Measurements from ENCODE around the gene TRMT5.

The TRMT5 gene

GRCh38 chr14:60946773-60947172 lies 34.1 kb downstream of the TRMT5 start:
- no peaks in the 10 kb centered on the region for H3K27me3 Mint-ChIP-seq (ENCODE audit: low read depth)
- peaks cover 13% of the 10 kb centered on the region for H3K36me3 Mint-ChIP-seq (ENCODE audit: low read depth)
- H3K4me3 Mint-ChIP-seq, result no peak overlapping the region
- H3K9me3 Mint-ChIP-seq, result no peaks in the 10 kb centered on the region
- peaks cover 10% of the 10 kb centered on the region for H3K4me1 Mint-ChIP-seq (ENCODE audit: low read depth)
- H3K27ac Mint-ChIP-seq, result no peak overlapping the region
- no peak for DNase-seq (ENCODE audit: low spot score)

- H3K36me3 Mint-ChIP-seq (ENCODE audit: low read depth), result peaks cover 13% of the 10 kb centered on the region
- peaks cover 10% of the 10 kb centered on the region for H3K4me1 Mint-ChIP-seq (ENCODE audit: low read depth)
- peak overlapping the region; percentile 9 for H3K27ac Mint-ChIP-seq
- H3K4me3 Mint-ChIP-seq, result no peak overlapping the region
- no peaks in the 10 kb centered on the region for H3K9me3 Mint-ChIP-seq
- H3K27me3 Mint-ChIP-seq (ENCODE audit: low read depth), result no peaks in the 10 kb centered on the region
- no peak for DNase-seq (ENCODE audit: low spot score)
Measured at GRCh38 chr14:60945984-60946383, 34.9 kb downstream of the TRMT5 start.

DNA sequence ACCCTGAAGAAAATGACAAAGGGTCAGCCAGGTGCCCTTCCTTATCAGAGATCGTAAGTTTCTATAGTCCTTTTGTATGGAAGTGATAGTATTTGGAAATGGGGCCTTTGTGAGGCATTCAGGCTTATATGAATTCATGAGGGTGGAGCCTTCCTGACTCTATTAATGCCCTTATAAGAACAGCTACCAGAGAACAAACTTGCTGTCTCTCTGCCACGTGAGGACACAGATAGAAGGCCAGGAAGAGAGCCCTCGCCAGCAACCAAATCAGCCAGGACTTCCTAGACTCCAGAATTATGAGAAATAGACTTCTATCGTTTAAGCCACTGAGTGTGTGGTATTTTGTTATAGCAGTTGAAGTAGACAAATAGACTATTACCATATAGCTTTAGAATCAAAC lies 36.7 kb downstream of the TRMT5 start:
- no peak overlapping the region for H3K4me3 Mint-ChIP-seq
- H3K27ac Mint-ChIP-seq, result no peak overlapping the region
- no peak for DNase-seq (ENCODE audit: low spot score)
- peaks cover 10% of the 10 kb centered on the region for H3K4me1 Mint-ChIP-seq (ENCODE audit: low read depth)
- H3K36me3 Mint-ChIP-seq (ENCODE audit: low read depth), result peaks cover 10% of the 10 kb centered on the region
- H3K27me3 Mint-ChIP-seq (ENCODE audit: low read depth), result no peaks in the 10 kb centered on the region
- H3K9me3 Mint-ChIP-seq, result peaks cover 3% of the 10 kb centered on the region

DNA sequence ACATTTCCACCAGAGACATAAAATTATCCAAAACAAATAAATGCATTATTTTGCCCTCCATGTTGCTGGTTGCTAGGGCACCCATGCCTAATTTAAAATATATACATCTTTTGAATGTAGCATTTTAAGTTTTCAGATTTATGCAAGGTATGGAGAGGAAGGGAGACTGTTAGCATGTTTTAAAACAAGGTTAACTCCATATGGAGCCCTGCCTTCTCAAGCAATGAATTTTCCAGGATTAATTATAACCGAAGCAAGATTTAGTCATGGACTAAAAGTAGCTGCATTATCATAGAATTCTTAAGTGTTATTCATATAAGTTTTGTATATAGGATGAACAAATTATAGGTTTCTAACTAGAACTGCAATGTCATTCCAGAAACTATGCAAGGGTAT lies 37.2 kb downstream of the TRMT5 start:
- Mint-ChIP-seq H3K36me3 (ENCODE audit: low read depth) (peaks cover 12% of the 10 kb centered on the region), H3K27me3 (ENCODE audit: low read depth) (no peaks in the 10 kb centered on the region), H3K9me3 (peaks cover 9% of the 10 kb centered on the region), H3K4me1 (ENCODE audit: low read depth) (peaks cover 10% of the 10 kb centered on the region), H3K27ac (no peak overlapping the region), H3K4me3 (no peak overlapping the region)
- DNase-seq (ENCODE audit: low spot score), result no peak

GRCh38 chr14:60935319-60935718 lies 45.6 kb downstream of the TRMT5 start:
- Mint-ChIP-seq H3K36me3 (ENCODE audit: low read depth) (peaks cover 2% of the 10 kb centered on the region), H3K27ac (no peak overlapping the region), H3K9me3 (peaks cover 14% of the 10 kb centered on the region), H3K4me1 (ENCODE audit: low read depth) (peaks cover 3% of the 10 kb centered on the region), H3K4me3 (no peak overlapping the region), H3K27me3 (ENCODE audit: low read depth) (no peaks in the 10 kb centered on the region)
- no peak for DNase-seq (ENCODE audit: low spot score)

DNA sequence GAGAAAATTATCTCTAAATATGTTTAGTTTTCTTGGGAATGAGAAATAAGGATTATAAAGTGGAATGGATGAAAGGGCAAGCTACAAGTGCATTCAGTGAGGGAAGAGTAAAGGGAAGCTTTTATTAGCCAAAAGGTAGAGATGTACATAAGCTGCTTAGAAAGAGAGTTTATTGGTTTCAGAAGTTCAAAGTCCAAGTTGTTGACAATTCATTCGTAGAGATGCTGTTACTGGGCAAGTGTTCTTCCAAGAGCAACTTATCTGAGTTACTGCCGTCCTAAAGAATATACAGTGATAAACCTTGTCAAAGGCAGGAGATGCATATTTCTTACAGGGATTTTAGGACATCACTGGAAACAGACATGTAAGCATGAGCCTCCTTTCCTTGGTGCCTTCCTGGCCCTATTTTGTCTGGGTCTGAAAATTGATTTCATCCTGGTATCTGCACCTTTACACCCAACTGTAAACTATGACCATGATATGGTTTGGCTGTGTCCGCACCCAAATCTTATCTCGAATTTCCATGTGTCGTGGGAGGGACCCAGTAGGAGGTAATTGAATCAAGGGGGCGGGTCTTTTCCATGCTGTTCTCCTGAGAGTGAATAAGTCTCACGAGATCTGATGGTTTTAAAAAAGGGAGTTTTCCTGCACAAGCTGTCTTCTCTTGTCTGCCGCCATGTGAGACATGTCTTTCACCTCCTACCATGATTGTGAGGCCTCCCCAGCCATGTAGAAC lies 46.8 kb downstream of the TRMT5 start:
- Mint-ChIP-seq H3K4me1 (ENCODE audit: low read depth) (peaks cover 3% of the 10 kb centered on the region), H3K36me3 (ENCODE audit: low read depth) (peaks cover 1% of the 10 kb centered on the region)
- no peak for DNase-seq (ENCODE audit: low spot score)

DNA sequence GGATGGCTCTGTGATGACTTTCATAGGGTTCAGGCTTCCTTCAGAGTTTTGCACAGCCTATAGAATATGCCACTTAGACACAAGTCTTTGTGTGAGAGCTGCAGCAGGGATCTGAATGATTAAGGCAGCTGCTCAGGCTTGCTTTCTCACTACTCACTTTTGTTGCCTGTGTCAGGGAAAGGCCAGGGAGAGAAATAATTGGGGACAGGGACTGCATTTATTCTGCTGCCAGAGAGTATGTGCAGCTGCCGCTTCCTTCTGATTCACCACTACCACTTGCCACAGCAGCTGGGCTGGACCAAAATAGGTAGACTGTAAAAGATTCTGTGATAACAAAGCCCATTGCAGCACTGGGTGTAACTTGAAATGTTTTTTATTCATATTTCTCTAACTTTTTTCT lies 49.7 kb downstream of the TRMT5 start:
- no peak overlapping the region for H3K27ac Mint-ChIP-seq
- DNase-seq (ENCODE audit: low spot score), result no peak
- H3K36me3 Mint-ChIP-seq (ENCODE audit: low read depth), result no peaks in the 10 kb centered on the region
- no peaks in the 10 kb centered on the region for H3K9me3 Mint-ChIP-seq
- H3K4me3 Mint-ChIP-seq, result no peak overlapping the region
- H3K4me1 Mint-ChIP-seq (ENCODE audit: low read depth), result peaks cover 3% of the 10 kb centered on the region
- H3K27me3 Mint-ChIP-seq (ENCODE audit: low read depth), result no peaks in the 10 kb centered on the region

More for the DNA sequence above, 46.8 kb downstream of the TRMT5 start:
- Mint-ChIP-seq H3K4me3 (no peak overlapping the region), H3K27ac (no peak overlapping the region), H3K27me3 (ENCODE audit: low read depth) (no peaks in the 10 kb centered on the region), H3K9me3 (peaks cover 9% of the 10 kb centered on the region)

GRCh38 chr14:60926002-60926401 lies 54.9 kb downstream of the TRMT5 start:
- H3K27me3 Mint-ChIP-seq (ENCODE audit: low read depth), result no peaks in the 10 kb centered on the region
- H3K9me3 Mint-ChIP-seq, result no peaks in the 10 kb centered on the region
- DNase-seq (ENCODE audit: low spot score), result no peak
- H3K36me3 Mint-ChIP-seq (ENCODE audit: low read depth), result no peaks in the 10 kb centered on the region
- H3K4me3 Mint-ChIP-seq, result no peak overlapping the region
- H3K27ac Mint-ChIP-seq, result no peak overlapping the region
- H3K4me1 Mint-ChIP-seq (ENCODE audit: low read depth), result peaks cover 2% of the 10 kb centered on the region

DNA sequence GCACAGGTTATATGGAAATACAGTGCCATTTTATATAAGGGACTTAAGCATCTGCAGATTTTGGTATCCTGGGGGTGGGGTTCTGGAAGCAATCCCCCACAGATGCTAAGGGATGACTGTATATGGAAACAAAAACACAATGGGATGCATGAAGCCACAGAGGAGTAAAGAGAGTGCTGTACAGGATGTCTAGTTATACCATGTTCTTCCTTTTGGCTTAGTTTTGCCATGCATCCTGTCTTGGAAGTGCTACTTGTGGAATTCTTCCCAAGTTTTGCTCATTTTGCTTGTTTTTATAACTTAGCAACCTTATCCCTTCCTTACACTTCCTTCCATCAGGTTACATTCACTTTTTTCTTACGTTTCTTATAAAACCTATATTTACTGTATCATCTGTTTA lies 55.6 kb downstream of the TRMT5 start:
- H3K27ac Mint-ChIP-seq, result no peak overlapping the region
- H3K4me3 Mint-ChIP-seq, result no peak overlapping the region
- H3K4me1 Mint-ChIP-seq (ENCODE audit: low read depth), result peaks cover 2% of the 10 kb centered on the region
- no peak for DNase-seq (ENCODE audit: low spot score)
- H3K27me3 Mint-ChIP-seq (ENCODE audit: low read depth), result no peaks in the 10 kb centered on the region
- no peaks in the 10 kb centered on the region for H3K9me3 Mint-ChIP-seq
- no peaks in the 10 kb centered on the region for H3K36me3 Mint-ChIP-seq (ENCODE audit: low read depth)

DNA sequence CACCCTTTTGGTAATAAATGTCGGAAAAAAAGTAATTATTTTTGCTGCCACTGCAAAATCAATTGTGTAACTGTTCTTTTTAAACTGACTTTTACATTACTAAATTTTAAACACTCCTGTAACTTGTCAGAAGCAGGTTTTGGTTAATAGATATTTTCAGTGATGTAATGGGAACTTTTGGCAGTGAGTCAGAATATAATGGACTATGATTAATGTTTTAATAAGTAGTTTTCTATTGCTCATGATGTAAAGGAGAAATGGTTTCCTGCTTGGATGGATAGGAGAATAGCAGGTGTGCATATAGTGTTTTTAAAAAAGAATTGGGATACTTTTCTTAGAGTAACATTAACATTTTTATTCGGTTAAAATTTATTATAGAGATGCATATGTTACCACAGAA lies 58.8 kb downstream of the TRMT5 start:
- peaks cover 2% of the 10 kb centered on the region for H3K4me1 Mint-ChIP-seq (ENCODE audit: low read depth)
- H3K36me3 Mint-ChIP-seq (ENCODE audit: low read depth), result peaks cover 3% of the 10 kb centered on the region
- no peak for DNase-seq (ENCODE audit: low spot score)
- H3K4me3 Mint-ChIP-seq, result no peak overlapping the region
- H3K27me3 Mint-ChIP-seq (ENCODE audit: low read depth), result no peaks in the 10 kb centered on the region
- H3K9me3 Mint-ChIP-seq, result no peaks in the 10 kb centered on the region
- H3K27ac Mint-ChIP-seq, result no peak overlapping the region

Measured in T-helper 2 cell treated with Interferon-gamma antibody and Interleukin-4, amounts not matched to agents 5 μg/mL and 100 μg/mL, for 36 hours (primary cell).